Measurements from ENCODE around the gene GLIPR2. TPM values are rescaled to one million over a fixed set of nuclear protein-coding genes. Genes with fewer than 3 reads are reported as not detected.
"Not testable (repeated sequence)": the region's sequence is repeated elsewhere in the genome, so short reads cannot be mapped to it uniquely, and the experiment has no call there.

GLIPR2 gene
- polyA plus RNA-seq, 4 donors = 40.6 to 46.8 (median 43.8) TPM

- DNase-seq (ENCODE audit: low read depth in 4 of 4, low spot score in 3 of 4) = no peak
These were observed 6.1 kb downstream of the GLIPR2 start for GRCh38 chr9:36142510-36143244.

GRCh38 chr9:36143245-36143641 is 6.7 kb downstream of the GLIPR2 start:
- DNase-seq (ENCODE audit: low read depth in 4 of 4, low spot score in 3 of 4) = no peak

DNA sequence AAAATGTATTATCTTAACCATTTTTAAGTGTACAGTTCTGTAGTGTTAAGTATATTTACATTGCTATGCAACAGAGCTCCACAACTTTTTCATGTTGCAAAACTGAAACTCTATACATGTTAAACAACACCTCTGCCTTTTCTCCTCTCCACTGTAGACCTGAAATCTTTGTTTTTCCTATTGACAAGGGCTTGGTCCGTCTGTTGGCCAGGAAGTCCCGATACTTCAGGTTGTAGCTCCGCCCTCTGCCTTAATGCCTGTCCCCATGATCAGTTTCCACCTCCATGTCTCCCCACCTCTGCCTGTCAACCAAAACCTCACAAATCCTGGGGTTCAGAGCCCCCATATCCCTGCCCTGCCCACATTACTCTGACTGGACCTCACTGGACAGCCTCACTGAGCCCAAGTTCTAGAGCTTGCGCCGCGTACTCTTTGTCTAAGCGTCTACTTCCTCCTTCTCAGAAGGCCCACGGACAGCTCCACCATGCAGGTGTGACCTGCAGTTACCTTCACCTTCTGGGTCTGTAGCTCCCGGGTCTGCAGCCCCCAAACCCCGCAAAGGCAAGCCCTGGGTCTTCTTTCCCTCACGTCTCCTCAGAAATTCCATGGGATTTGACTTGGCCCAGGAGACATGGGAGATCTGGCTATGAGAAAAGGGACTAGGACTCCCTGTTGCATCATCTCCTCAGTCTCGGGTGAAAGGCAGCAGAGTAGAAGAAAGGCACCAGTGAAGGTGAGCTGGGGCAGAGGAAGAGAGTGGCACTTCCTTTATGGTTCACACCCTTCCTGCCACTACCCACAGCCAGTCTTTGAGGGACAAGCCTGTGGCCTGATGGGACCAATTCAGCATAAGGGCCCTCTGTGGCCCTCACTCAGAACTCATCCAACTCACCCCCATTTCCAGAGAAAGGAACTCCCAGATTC is 8.0 kb downstream of the GLIPR2 start:
- DNase-seq (ENCODE audit: low read depth in 4 of 4, low spot score in 3 of 4) = no peak

DNA sequence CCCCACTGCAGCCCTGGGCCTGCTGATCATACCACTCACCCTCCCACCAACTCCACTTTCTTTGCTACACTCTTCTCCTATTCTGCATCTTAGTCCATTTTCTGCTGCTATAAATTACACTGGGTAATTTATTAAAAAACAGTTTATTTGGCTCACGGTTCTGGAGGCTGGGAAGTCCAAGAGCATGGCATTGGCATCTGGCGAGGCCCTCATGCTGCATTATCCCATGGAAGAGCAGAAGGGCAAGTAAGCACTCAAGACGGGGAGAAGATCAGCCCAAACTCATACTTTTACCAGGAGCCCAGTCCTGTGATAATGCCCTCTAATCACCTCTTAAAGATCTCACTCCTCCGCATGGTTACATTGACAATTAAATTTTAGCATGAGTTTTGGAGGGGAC is 9.4 kb downstream of the GLIPR2 start:
- no peak for DNase-seq (ENCODE audit: low read depth in 4 of 4, low spot score in 3 of 4)

DNA sequence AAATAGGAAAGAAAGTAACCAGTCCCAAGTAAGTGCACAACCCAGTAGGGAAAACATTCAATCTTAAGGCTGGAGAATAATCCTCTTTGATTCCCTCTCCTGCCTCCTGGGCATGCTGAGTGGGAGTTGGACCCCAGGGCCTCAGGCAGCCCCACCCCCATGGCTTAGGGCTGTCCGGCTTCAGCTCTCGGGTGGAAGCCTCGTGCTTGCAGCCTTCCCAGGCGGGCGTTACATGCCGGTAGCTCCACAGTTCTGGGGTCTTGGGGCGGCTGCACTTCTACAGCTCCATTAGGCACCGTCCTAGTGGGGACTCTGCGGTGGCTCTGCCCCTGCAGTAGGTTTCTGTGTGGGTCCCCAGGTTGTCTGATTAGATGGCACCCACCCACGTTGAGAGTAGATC is 10.1 kb downstream of the GLIPR2 start:
- no peak for DNase-seq (ENCODE audit: low read depth in 4 of 4, low spot score in 3 of 4)

DNA sequence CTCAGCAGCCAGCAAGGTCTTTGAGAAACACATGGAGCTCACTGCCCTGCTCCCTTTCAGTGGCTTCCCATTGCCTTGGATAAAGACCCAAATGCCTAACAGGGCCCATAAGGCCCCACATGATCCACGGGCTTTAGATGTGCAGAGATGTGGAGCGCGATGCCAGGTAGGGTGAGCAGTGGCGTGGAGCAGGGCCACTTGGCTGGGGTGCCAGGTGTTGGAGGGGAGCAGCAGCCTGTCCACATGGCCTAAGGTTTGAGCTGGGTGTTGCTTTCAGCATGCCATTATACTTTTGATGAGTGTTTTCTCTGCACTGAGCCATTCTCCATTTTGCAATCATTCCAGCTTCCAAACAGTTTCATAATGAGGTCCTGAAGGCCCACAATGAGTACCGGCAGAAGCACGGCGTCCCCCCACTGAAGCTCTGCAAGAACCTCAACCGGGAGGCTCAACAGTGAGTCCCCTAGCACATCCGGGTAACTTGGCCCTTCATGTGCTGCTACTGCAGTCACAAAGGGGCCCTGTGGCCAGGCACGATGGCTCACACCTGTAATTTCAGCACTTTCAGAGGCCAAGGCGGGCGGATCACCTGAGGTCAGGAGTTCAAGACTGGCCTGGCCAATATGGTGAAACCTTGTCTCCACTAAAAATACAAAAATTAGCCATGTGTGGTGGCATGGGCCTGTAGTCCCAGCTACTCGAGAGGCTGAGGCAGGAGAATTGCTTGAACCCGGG is 11.1 kb downstream of the GLIPR2 start:
- DNase-seq (ENCODE audit: low read depth in 4 of 4, low spot score in 3 of 4) = no peak

- no peak for DNase-seq (ENCODE audit: low read depth in 4 of 4, low spot score in 3 of 4)
These were observed 11.9 kb downstream of the GLIPR2 start for GRCh38 chr9:36148311-36149051.

GRCh38 chr9:36149197-36149596 is 12.7 kb downstream of the GLIPR2 start:
- DNase-seq (ENCODE audit: low read depth in 4 of 4, low spot score in 3 of 4) = no peak

- no peak for DNase-seq (ENCODE audit: low read depth in 4 of 4, low spot score in 3 of 4)
These were observed 14.2 kb downstream of the GLIPR2 start for GRCh38 chr9:36150574-36151315.

- no peak for DNase-seq (ENCODE audit: low read depth in 4 of 4, low spot score in 3 of 4)
These were observed 15.0 kb downstream of the GLIPR2 start for GRCh38 chr9:36151316-36152210.

- no peak for DNase-seq (ENCODE audit: low read depth in 4 of 4, low spot score in 3 of 4)
These were observed 16.4 kb downstream of the GLIPR2 start for GRCh38 chr9:36152741-36153438.

- no peak for DNase-seq (ENCODE audit: low read depth in 4 of 4, low spot score in 3 of 4)
These were observed 17.2 kb downstream of the GLIPR2 start for GRCh38 chr9:36153746-36154145.

DNA sequence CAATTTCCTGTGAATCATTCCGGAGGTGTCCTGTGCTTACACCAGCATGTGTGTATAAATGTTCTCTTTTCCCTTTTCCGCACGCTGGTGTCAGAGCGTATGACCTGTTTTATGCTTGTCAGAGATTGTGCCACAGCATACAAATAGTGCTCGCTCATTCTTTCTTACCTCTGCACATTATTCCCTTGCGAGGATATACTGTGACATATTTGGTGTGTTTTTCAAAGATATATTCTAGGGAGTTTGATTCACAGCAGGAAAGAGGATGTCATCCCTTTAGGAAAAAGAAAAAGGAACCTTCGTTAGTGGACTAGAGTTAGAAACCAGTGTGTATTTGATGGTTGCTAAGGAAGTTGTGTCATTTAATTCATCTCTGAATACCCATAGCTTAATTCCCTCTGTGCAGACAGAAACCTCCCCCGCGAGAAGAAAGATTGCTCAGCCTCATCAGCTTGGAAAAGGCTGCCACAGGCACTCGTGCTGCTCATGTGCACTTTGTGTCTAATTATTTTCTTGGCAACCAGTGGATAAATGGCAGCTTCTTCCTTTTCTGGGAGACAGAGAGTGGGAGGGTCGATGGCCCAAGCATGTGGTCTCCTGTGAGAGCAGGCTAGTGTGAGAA is 17.9 kb downstream of the GLIPR2 start:
- peak in 2 of 4 donors; percentile 57 to 69 for DNase-seq (ENCODE audit: low read depth in 4 of 4, low spot score in 3 of 4)

DNA sequence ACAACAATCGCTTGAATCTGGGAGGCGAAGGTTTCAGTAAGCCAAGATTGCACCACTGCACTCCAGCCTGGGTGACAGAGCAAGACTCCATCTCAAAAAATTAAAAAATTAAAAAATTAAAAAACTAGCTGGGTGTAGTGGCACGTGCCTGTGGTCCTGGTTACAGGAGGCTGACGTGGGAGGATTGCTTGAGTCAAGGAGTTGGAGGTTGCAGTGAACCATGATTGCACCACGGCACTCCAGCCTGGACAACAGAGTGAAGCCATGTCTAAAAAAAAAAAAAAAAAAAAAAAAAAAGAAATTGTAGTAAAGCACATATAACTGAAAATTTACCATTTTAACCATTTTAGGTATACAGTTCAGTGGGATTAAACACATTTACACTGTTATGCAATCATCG is 19.6 kb downstream of the GLIPR2 start:
- no peak for DNase-seq (ENCODE audit: low read depth in 4 of 4, low spot score in 3 of 4)

- no peak for DNase-seq (ENCODE audit: low read depth in 4 of 4, low spot score in 3 of 4)
These were observed 21.6 kb downstream of the GLIPR2 start for GRCh38 chr9:36158122-36158521.

- DNase-seq (ENCODE audit: low read depth in 4 of 4, low spot score in 3 of 4) = no peak
These were observed 22.4 kb downstream of the GLIPR2 start for GRCh38 chr9:36158917-36159316.

DNA sequence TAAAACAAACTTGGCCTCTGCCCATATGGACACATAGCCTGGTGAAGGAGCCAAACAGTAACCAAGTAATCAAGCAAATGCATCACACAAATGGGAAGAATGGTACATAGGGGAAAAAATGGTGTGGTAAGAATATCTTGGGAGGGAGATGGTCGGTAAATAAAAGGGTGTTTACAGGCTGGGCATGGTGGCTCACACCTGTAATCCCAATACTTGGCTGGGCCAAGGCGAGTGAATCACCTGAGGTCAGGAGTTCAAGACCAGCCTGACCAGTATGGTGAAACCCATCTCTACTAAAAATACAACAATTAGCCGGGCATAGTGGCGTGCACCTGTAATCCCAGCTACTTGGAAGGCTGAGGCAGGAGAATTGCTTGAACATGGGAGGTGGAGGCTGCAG is 23.0 kb downstream of the GLIPR2 start:
- DNase-seq (ENCODE audit: low read depth in 4 of 4, low spot score in 3 of 4) = not testable (repeated sequence)

DNA sequence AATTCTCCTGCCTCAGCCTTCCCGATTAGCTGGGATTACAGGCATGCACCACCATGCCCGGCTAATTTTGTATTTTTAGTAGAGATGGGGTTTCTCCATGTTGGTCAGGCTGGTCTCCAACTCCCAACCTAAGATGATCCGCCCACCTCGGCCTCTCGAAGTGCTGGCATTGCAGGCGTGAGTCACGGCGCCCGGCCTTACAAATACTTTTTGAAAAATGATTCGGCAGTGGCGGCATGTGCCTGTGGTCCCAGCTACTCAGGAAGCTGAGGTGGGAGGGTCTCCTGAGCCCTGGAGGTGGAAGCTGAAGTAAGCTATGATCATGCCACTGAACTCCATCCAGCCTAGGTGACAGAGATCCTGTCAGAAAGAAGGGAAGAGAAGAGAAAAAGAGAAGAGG is 23.6 kb downstream of the GLIPR2 start:
- not testable (repeated sequence) for DNase-seq (ENCODE audit: low read depth in 4 of 4, low spot score in 3 of 4)
